ENCODE results near the gene UCP1. TPM values are rescaled to one million over a fixed set of nuclear protein-coding genes. Genes with fewer than 3 reads are reported as not detected.

UCP1 gene
- total RNA-seq, 6 donors from 2014 or later, result not detected

- TF ChIP-seq POLR2A (IDR thresholded peaks at IDR 0.05), result no peak
- TF ChIP-seq EP300 (IDR thresholded peaks at IDR 0.05), result no peak
- no peak for TF ChIP-seq POLR2AphosphoS5 (IDR thresholded peaks at IDR 0.05)
- TF ChIP-seq CTCF (IDR thresholded peaks at IDR 0.05), result no peak
- Histone ChIP-seq H3K27me3 (no peaks in the 10 kb centered on the region), H3K36me3 (no peaks in the 10 kb centered on the region), H3K4me1 (peaks cover 0 to 6% (median 5%) of the 10 kb centered on the region in 4 donors), H3K4me3 (no peak overlapping the region), H3K9me3 (no peaks in the 10 kb centered on the region), H3K27ac (no peak overlapping the region)
- ATAC-seq (ENCODE audit: low FRiP score in 2 of 2) (no peak), DNase-seq (no peak)
- WGBS, 2 donors, result 63 to 69% methylated on average over 3 of the region's 3 CpGs
Measured at GRCh38 chr4:140611854-140612253, 43.1 kb upstream of the UCP1 start.

GRCh38 chr4:140609548-140610425 lies 41.0 kb upstream of the UCP1 start:
- ATAC-seq (ENCODE audit: low FRiP score in 2 of 2) (peak; percentile 73 to 75), DNase-seq (no peak)
- Histone ChIP-seq H3K4me3 (no peak overlapping the region), H3K4me1 (peaks cover 0 to 6% (median 5%) of the 10 kb centered on the region in 4 donors), H3K36me3 (no peaks in the 10 kb centered on the region), H3K27me3 (no peaks in the 10 kb centered on the region), H3K27ac (peak overlapping the region in 2 of 4 donors; percentile 30 to 32), H3K9me3 (no peaks in the 10 kb centered on the region)
- TF ChIP-seq POLR2A (IDR thresholded peaks at IDR 0.05) (no peak), CTCF (IDR thresholded peaks at IDR 0.05) (peak in 5 of 6 experiments; percentile 36 to 59 (median 46))
- WGBS, 2 donors, result 39 to 41% methylated on average over 6 of the region's 6 CpGs

GRCh38 chr4:140607852-140608251 lies 39.1 kb upstream of the UCP1 start:
- Histone ChIP-seq H3K9me3 (no peaks in the 10 kb centered on the region), H3K4me1 (peaks cover 0 to 6% (median 5%) of the 10 kb centered on the region in 4 donors), H3K36me3 (no peaks in the 10 kb centered on the region), H3K27me3 (no peaks in the 10 kb centered on the region), H3K4me3 (no peak overlapping the region), H3K27ac (no peak overlapping the region)
- no peak for TF ChIP-seq POLR2A (IDR thresholded peaks at IDR 0.05)
- TF ChIP-seq POLR2AphosphoS5 (IDR thresholded peaks at IDR 0.05), result no peak
- TF ChIP-seq EP300 (IDR thresholded peaks at IDR 0.05), result no peak
- no peak for TF ChIP-seq CTCF (IDR thresholded peaks at IDR 0.05)
- DNase-seq (no peak), ATAC-seq (ENCODE audit: low FRiP score in 2 of 2) (no peak)
- WGBS, 2 donors, result 93 to 97% methylated on average over 4 of the region's 4 CpGs

GRCh38 chr4:140604544-140604943 lies 35.8 kb upstream of the UCP1 start:
- H3K36me3 ChIP-seq, result no peaks in the 10 kb centered on the region
- no peaks in the 10 kb centered on the region for H3K27me3 ChIP-seq
- no peak overlapping the region for H3K4me3 ChIP-seq
- ATAC-seq (ENCODE audit: low FRiP score in 2 of 2) (no peak), DNase-seq (no peak)
- WGBS, 2 donors, result 79 to 88% methylated on average over 4 of the region's 4 CpGs
- no peak for TF ChIP-seq EP300 (IDR thresholded peaks at IDR 0.05)
- TF ChIP-seq CTCF (IDR thresholded peaks at IDR 0.05), result no peak
- no peak for TF ChIP-seq POLR2AphosphoS5 (IDR thresholded peaks at IDR 0.05)
- no peak for TF ChIP-seq POLR2A (IDR thresholded peaks at IDR 0.05)
- no peaks in the 10 kb centered on the region for H3K4me1 ChIP-seq
- no peaks in the 10 kb centered on the region for H3K9me3 ChIP-seq
- H3K27ac ChIP-seq, result no peak overlapping the region

- H3K9me3 ChIP-seq, result no peaks in the 10 kb centered on the region
- WGBS, 2 donors, result 53 to 63% methylated on average over 1 to 2 of the region's 2 CpGs
- H3K4me1 ChIP-seq, result no peaks in the 10 kb centered on the region
- no peak for TF ChIP-seq POLR2AphosphoS5 (IDR thresholded peaks at IDR 0.05)
- no peak for TF ChIP-seq CTCF (IDR thresholded peaks at IDR 0.05)
- no peak for TF ChIP-seq EP300 (IDR thresholded peaks at IDR 0.05)
- no peak for TF ChIP-seq POLR2A (IDR thresholded peaks at IDR 0.05)
- H3K36me3 ChIP-seq, result no peaks in the 10 kb centered on the region
- no peaks in the 10 kb centered on the region for H3K27me3 ChIP-seq
- H3K4me3 ChIP-seq, result no peak overlapping the region
- DNase-seq (no peak), ATAC-seq (ENCODE audit: low FRiP score in 2 of 2) (no peak)
- no peak overlapping the region for H3K27ac ChIP-seq
Measured at GRCh38 chr4:140603286-140603685, 34.5 kb upstream of the UCP1 start.
